Measurements from ENCODE around the gene MAP7.
A peak's percentile ranks its signal among the peaks of the same experiment; 100 is the strongest.
"Not testable (repeated sequence)": the region's sequence is repeated elsewhere in the genome, so short reads cannot be mapped to it uniquely, and the experiment has no call there.

Gene MAP7

GRCh38 chr6:136378888-136379287 is 171.3 kb downstream of the MAP7 start:
- no peak for DNase-seq (ENCODE audit: low spot score)

DNA sequence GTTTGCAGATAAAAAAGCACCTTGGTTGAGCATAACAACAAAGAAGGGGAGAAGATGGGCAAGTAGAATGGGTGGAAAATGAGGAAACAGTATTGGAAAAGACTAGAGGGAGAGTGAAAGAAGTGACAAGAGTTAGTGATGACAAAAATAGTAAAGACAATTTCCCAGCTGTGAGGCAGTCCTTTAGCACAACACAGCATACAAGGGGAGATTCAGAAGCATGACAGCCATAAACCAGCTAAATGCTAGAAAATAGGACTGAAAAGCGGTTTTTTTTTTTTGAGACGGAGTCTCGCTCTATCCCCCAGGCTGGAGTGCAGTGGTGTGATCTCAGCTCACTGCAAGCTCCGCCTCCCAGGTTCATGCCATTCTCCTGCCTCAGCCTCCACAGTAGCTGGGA is 174.4 kb downstream of the MAP7 start:
- DNase-seq (ENCODE audit: low spot score), result not testable (repeated sequence)

- DNase-seq (ENCODE audit: low spot score), result peak; percentile 6
Measured at GRCh38 chr6:136371959-136372358, 178.3 kb downstream of the MAP7 start.

DNA sequence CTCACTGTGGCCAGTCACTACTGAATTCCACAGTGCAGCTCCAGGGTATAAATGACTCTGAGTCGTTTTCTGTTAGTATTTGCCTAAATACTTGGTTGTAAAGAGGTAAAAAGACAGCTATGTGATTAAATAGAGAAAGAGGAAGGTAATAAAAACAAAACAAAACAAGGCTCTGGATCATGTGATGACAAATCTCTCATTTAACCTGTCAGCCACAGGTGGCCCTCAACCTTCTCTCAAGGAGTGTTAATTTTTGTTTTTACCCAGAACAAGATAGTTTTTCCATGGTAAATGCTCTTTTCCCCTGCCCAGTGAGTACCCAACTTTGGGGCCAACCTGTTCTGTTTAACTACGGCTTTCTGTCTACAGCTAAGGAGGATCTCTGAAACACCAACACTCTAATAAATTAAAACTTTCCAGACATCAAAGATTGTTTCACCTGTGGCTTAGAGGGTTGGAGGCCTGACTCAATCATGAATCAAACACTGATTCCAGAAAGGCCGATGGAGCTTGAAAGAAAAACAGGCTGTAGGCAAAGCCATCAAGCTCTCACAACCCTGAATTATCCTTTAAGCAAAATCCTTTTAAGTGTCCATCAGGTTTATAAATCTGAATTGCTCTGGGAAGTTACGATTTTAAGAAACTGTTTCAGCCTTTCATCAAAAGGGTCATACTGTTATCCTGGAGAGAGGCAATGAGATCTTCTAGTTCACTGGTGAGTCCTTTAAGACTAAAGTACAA is 179.1 kb downstream of the MAP7 start:
- no peak for DNase-seq (ENCODE audit: low spot score)

GRCh38 chr6:136365776-136366354 is 184.4 kb downstream of the MAP7 start:
- DNase-seq (ENCODE audit: low spot score), result no peak

DNA sequence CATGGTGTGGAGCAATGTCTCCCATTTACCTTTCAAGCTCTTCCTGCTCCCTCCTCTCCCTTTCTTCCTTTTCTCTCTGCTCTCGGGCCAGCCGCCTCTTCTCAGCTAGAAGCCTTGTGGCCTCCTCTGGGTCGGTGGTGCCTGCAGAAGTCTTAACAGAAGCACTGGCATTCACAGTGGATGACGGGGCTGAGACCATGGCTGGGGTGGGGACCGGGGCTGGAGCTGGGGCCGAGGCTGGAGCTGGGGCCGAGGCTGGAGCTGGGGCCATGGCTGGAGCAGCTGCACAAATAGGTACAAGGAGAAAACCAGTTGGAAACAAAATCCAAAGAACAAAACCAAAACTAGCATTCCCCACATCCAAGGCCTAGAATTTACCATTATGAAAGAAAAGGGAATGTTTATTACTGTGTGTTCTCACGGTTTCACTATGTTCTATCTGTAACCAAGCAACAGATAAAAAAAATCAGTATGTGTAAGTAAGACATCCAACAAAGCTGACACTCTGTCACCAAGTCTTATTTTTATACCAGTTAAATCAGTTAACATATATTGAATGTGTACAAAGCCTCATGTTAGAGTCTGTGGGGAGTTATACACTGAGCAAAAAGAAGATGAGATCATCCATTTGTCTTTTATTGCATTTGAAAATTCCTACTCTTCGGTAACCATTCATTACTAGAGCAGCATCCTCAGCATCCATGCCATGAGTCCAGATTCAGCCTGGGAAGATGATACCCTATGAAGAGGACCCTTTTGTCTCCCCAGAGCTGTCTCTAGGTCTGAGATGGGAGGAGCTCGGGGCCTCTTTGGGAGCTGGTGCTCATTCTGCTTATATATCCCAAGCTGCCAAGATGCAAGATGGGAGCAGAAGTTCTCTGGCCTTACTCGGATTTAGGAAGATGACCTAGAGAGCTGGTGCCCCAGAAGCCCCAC is 187.5 kb downstream of the MAP7 start:
- no peak for DNase-seq (ENCODE audit: low spot score)

GRCh38 chr6:136361787-136362186 is 188.4 kb downstream of the MAP7 start:
- DNase-seq (ENCODE audit: low spot score), result no peak

GRCh38 chr6:136360783-136361182 is 189.4 kb downstream of the MAP7 start:
- no peak for DNase-seq (ENCODE audit: low spot score)

- no peak for DNase-seq (ENCODE audit: low spot score)
Measured at GRCh38 chr6:136359851-136360250, 190.4 kb downstream of the MAP7 start.

- DNase-seq (ENCODE audit: low spot score), result no peak
Measured at GRCh38 chr6:136351518-136352110, 198.6 kb downstream of the MAP7 start.

- no peak for DNase-seq (ENCODE audit: low spot score)
Measured at GRCh38 chr6:136350914-136351313, 199.3 kb downstream of the MAP7 start.

DNA sequence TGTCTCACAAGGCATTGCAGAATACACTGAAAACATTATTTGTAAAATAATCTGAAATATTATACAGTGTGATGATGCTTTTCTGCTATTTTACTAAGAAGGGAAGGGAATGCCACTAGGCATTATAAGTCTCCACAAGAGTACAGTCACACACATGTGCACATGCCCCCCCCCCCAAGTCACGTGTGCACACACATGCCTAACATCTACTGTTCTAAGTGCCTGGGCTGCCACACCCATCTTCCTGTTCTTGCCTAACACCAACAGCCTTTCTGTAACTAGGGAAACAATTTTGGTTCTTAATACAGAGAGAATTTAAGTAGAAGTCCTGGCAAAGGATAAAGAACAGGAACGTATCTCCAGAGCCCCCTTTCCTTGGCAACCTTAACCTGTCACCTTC is 202.4 kb downstream of the MAP7 start:
- no peak for DNase-seq (ENCODE audit: low spot score)

GRCh38 chr6:136345145-136345544 is 205.1 kb downstream of the MAP7 start:
- DNase-seq (ENCODE audit: low spot score), result no peak

DNA sequence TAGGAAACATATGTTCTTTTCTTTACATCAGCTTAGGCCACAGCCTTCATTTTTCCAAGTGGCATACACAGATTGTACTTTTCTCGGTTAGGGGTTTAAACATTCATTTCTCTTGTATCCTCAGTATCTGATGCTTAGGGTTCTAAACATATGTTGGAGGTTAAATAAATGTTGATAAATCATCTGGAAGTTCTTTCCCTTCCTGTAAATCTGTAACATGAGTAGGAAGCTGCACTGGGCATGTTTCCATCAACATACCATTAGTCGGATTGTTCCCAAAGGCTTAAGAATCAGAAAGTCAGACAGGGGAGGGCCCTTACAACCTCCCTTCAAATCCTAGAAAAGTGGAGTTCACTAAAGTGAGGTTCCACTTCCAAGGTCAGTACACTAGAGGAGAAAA is 205.8 kb downstream of the MAP7 start:
- no peak for DNase-seq (ENCODE audit: low spot score)

DNA sequence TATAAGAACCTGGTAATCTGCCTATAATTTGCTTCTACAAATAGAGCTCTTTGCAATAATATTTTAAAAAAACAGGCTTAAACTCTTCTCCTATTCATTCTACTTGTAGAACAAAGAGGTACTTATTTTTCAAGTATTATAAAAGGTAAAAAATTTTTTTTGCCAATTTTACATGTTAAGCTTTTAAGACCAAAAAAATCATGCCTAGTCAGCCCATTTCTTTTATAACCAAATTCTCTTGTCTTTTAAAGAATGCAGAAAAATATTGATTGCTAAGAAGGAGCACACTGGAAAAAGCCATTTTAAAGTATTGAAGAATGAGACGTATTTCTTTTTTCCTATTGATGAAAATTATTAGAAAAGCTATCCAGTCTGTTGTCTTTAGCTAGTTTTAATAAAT is 206.5 kb downstream of the MAP7 start:
- DNase-seq (ENCODE audit: low spot score), result no peak

DNA sequence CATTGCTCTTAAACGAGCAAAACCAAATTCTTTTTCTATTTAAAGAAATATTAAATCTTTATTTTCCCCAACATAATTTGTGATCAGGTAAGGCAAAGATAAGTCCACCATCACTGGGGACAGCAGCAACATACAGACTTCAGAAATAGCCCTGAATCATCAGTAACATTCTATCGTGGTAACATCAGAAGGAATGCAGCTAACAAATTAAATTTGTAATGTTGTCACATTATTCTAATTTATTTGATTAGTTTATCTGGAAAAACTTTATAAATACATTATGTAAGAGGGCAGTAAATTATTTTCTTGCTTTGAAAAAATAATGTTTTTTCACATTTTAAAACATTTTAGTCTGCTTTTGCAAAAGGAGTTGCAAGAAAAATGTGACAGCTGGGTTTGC is 206.9 kb downstream of the MAP7 start:
- no peak for DNase-seq (ENCODE audit: low spot score)

- DNase-seq (ENCODE audit: low spot score), result no peak
Measured at GRCh38 chr6:136341967-136342366, 208.3 kb downstream of the MAP7 start.

DNA sequence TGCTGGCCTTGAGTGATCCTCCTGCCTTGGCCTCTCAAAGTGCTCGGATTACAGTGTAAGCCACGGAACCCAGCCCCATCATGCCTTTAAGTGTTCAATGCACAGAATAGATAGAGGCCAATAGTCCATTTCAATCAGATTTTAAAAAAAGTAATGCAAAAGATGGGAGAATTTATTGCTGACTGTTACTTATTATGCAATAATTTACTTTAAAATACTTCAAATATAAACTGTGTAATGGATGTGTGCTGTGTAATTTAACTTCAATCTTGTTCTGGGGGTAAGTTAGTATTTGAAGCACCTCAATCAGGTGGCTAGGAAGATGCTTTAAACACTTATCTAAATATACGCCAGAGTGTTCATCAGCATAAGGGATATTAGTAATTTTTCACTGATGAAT is 208.9 kb downstream of the MAP7 start:
- DNase-seq (ENCODE audit: low spot score), result no peak

DNA sequence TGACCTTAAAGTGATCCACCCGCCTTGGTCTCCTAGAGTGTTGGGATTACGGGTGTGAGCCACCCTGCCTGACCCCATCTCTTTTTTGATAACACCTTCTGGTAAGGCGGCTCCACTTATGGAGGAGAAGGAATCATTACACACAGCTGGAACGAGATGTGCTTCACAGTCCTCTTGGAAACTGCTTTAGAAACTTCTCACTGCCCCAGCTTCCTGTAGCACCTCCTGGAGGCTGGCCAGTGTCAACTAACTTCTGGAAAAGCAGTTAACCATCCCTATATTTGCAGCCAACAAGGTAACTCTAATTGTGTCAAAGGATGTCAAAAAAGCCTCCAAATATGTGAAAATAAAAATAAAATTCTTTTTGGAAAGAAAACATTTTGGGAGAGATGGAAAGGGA is 211.7 kb downstream of the MAP7 start:
- DNase-seq (ENCODE audit: low spot score), result no peak

DNA sequence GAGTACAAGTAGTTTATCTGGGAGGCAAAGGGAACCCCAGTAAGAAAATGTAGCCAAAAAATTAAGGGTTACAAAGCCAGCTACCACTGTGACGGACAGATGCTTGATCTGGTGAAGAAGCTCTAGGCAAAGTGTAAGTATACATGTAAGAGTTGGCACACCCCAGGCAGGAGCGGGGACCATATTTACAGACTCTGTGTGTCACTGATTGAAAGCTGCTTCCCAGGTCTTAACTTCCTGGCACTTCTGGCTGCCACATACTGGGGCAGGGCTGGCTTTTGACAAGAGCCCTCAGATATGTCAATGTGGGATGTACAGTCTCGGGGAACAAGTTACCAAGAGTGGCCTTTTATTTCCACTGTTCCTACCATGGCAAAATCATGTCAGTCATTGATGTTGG is 212.6 kb downstream of the MAP7 start:
- no peak for DNase-seq (ENCODE audit: low spot score)

DNA sequence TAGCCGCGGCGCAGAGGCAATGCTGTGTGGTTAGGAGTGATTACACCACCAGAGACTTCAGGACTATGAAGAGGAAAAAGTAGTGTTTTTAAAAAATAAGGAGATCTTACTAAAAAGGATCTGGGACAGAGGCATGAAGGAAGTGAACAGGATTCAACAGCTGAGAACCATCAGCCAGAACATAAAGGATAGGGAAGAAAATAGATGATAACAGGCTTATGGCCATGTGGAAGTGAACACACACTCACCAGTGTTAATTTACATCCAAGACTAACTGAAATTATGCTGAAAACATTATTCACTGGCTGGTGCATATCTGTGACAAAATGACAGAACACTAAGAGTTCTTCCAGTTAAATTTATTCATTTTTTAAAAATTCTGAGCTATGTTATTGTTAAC is 213.1 kb downstream of the MAP7 start:
- DNase-seq (ENCODE audit: low spot score), result no peak

DNA sequence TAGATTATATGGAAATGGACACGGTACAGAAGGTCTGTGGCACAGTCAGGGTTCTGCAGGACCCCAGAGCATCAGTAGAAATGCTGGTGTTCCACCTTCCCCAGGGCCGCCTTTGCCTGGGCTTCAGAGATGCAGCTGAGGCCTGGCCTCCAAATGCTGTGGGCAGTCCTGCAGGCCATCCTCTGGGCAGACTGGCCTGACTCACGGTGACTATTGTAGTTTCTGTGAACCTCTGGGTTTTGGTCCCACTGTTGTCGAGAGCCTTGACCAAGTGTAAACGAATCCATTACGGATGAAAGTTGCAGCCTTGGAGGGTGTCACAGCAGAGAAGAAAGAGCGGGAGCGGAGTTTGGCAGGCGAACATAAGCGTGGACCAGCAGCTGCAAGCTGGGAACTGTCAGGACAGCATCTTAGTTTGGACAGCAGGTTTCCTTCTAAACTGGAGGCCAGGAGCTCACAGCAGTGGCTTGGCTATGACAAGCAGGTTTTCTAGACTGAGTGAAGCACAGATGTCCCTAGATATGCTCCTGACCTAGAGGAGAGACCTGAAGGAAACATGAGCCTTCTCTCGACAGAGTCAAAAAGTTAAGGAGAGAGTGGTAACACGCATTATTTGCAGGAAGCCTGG is 214.4 kb downstream of the MAP7 start:
- DNase-seq (ENCODE audit: low spot score), result no peak
